Activated T-cell treated with anti-CD3 and anti-CD28 coated beads for 1 hour (primary cell): ENCODE results near the gene SAMD4A.

Source experiments
- DNase-seq: peaks from one replicate; pipeline ENCODE4 v3.0.0-alpha.2; 2020; ENCODE audit warnings: low read depth

Gene SAMD4A

GRCh38 chr14:54763761-54764160 lies 196.8 kb downstream of the SAMD4A start:
- no peak for DNase-seq

GRCh38 chr14:54766276-54767138 lies 199.6 kb downstream of the SAMD4A start:
- no peak for DNase-seq

- DNase-seq, result no peak
These were observed 200.2 kb downstream of the SAMD4A start for GRCh38 chr14:54767139-54767431.

GRCh38 chr14:54767450-54767849 lies 200.5 kb downstream of the SAMD4A start:
- DNase-seq, result no peak

GRCh38 chr14:54768501-54769129 lies 201.7 kb downstream of the SAMD4A start:
- DNase-seq, result no peak

GRCh38 chr14:54769951-54770863 lies 203.3 kb downstream of the SAMD4A start:
- DNase-seq, result no peak

- DNase-seq, result no peak
These were observed 204.6 kb downstream of the SAMD4A start for GRCh38 chr14:54771411-54772027.

- no peak for DNase-seq
These were observed 205.5 kb downstream of the SAMD4A start for GRCh38 chr14:54772451-54772881.

- DNase-seq, result peak; percentile 12
These were observed 206.5 kb downstream of the SAMD4A start for GRCh38 chr14:54773171-54774006.

- no peak for DNase-seq
These were observed 207.9 kb downstream of the SAMD4A start for GRCh38 chr14:54774824-54775223.

GRCh38 chr14:54775486-54776140 lies 208.7 kb downstream of the SAMD4A start:
- DNase-seq, result no peak

- peak; percentile 6 for DNase-seq
These were observed 209.6 kb downstream of the SAMD4A start for GRCh38 chr14:54776361-54777001.

- no peak for DNase-seq
These were observed 210.5 kb downstream of the SAMD4A start for GRCh38 chr14:54777395-54777794.

- no peak for DNase-seq
These were observed 211.9 kb downstream of the SAMD4A start for GRCh38 chr14:54778618-54779345.

GRCh38 chr14:54781080-54781479 lies 214.2 kb downstream of the SAMD4A start:
- no peak for DNase-seq

GRCh38 chr14:54781961-54782750 lies 215.2 kb downstream of the SAMD4A start:
- DNase-seq, result no peak

GRCh38 chr14:54782751-54783659 lies 216.1 kb downstream of the SAMD4A start:
- DNase-seq, result no peak

- no peak for DNase-seq
These were observed 216.7 kb downstream of the SAMD4A start for GRCh38 chr14:54783660-54784015.
